CD4-positive, alpha-beta T cell (primary cell): ENCODE measurements around the gene SMYD4. TPM values are rescaled to one million over a fixed set of nuclear protein-coding genes. Genes with fewer than 3 reads are reported as not detected.

Experiments used
- ATAC-seq: fragments of 200-7000 bp; cut with Tn5 transposase; one replicate; pipeline ENCODE4 v1.10.0; 2022; ENCODE audit warnings: mild to moderate bottlenecking; ENCODE audit not compliant: poor library complexity
- CTCF ChIA-PET: fragments of 350-600 bp; sonication (Branson Sonifier 250); formaldehyde crosslinking; loops from one replicate; lab custom pipeline; 2021; ENCODE audit warnings: antibody characterized with exemption, inconsistent platforms; lab: Charles Lee
- POLR2A ChIA-PET: fragments of 350-600 bp; sonication (Branson Sonifier 250); formaldehyde crosslinking; loops from one replicate; lab custom pipeline; 2021; ENCODE audit warnings: antibody characterized with exemption, inconsistent platforms; lab: Charles Lee
- DNase-seq, 14 experiments: peaks; one replicate each; pipeline ENCODE4 v3.0.0-alpha.2; 2013 to 2020; ENCODE audit warnings: mixed read lengths in 2 of 14
- H3K27ac ChIP-seq, 2 donors: one replicate each; pipeline versions ENCODE4 v1.5.1 to v1.7.0; 2013; ENCODE audit warnings: low read length in 2 of 2, low read depth in 1 of 2, mild to moderate bottlenecking in 1 of 2
- H3K27me3 ChIP-seq, 2 experiments: 1 replicate in 1 of 2; 2 replicates in 1 of 2; pipeline versions ENCODE4 v1.6.1 to v1.7.0; 2013; ENCODE audit warnings: low read length in 2 of 2, control low read depth in 1 of 2, mild to moderate bottlenecking in 1 of 2, moderate library complexity in 1 of 2; ENCODE audit not compliant: insufficient read depth in 2 of 2, control insufficient read depth in 1 of 2
- H3K36me3 ChIP-seq: one replicate; pipeline ENCODE4 v1.6.1; 2013; ENCODE audit warnings: low read length, control low read depth; ENCODE audit not compliant: insufficient read depth
- H3K4me1 ChIP-seq: one replicate; pipeline ENCODE4 v1.6.1; 2013; ENCODE audit warnings: low read length, control low read depth; ENCODE audit not compliant: insufficient read depth
- H3K4me3 ChIP-seq: one replicate; pipeline ENCODE4 v1.5.1; 2013; ENCODE audit warnings: mild to moderate bottlenecking, low read length, moderate library complexity
- H3K9me3 ChIP-seq, 2 experiments: 1 replicate in 1 of 2; 2 replicates in 1 of 2; pipeline versions ENCODE4 v1.6.1 to v1.7.0; 2013; ENCODE audit warnings: low read length in 2 of 2, mild to moderate bottlenecking in 2 of 2, control low read depth in 1 of 2, moderate library complexity in 1 of 2; ENCODE audit not compliant: control insufficient read depth in 1 of 2, insufficient read depth in 1 of 2
- H3K27ac Mint-ChIP-seq: one replicate; pipeline ENCODE4 v1.8.0; 2020; ENCODE audit warnings: mixed read lengths
- H3K27me3 Mint-ChIP-seq: one replicate; pipeline ENCODE4 v1.8.0; 2021; ENCODE audit warnings: mixed read lengths
- H3K36me3 Mint-ChIP-seq: one replicate; pipeline ENCODE4 v1.8.0; 2021; ENCODE audit warnings: low read depth, mixed read lengths
- H3K4me1 Mint-ChIP-seq: one replicate; pipeline ENCODE4 v1.8.0; 2021; ENCODE audit warnings: low read depth, mixed read lengths
- H3K4me3 Mint-ChIP-seq: one replicate; pipeline ENCODE4 v1.8.0; 2020; ENCODE audit warnings: mild to moderate bottlenecking, mixed read lengths
- H3K9me3 Mint-ChIP-seq: one replicate; pipeline ENCODE4 v1.8.0; 2020; ENCODE audit warnings: mixed read lengths
- CTCF ChIP-seq: fragments of 200-600 bp; IDR thresholded peaks from one replicate; pipeline ENCODE4 v1.8.0; 2022; ENCODE audit warnings: antibody characterized with exemption, mild to moderate bottlenecking
- intact Hi-C, 2 experiments: fragments of 100-400 bp; cut with DNase I in 1 of 2; cut with micrococcal nuclease in 1 of 2; formaldehyde crosslinking; loops; one replicate each; pipeline versions ENCODE4 v1.15.1 to v1.9.0; 2023 to 2025; cut with DNase I, micrococcal nuclease
- total RNA-seq, 174 experiments: library from RNA in 2 of 174; stranded (reverse) in 2 of 174; gene quantifications; one replicate each; pipeline ENCODE4 v1.2.3 and lab custom pipeline; 2021 to 2026

The SMYD4 gene
- total RNA-seq, 2 experiments from 2014 or later = 9.3 to 10.6 TPM

- intact Hi-C loops = no loop called here
- Histone ChIP-seq H3K36me3 (peaks cover 20% of the 10 kb centered on the region), H3K27me3 (no peaks in the 10 kb centered on the region), H3K9me3 (no peaks in the 10 kb centered on the region), H3K27ac (no peak overlapping the region), H3K4me1 (peaks cover 3% of the 10 kb centered on the region), H3K4me3 (no peak overlapping the region)
- H3K9me3 Mint-ChIP-seq = no peaks in the 10 kb centered on the region
- TF ChIP-seq CTCF = no peak
- ATAC-seq (no peak), DNase-seq (no peak)
- H3K4me1 Mint-ChIP-seq = peaks cover 13% of the 10 kb centered on the region
- ChIA-PET CTCF (no interaction called here), POLR2A (interaction anchor here (0.9 to 1.3 kb wide), 2 partner anchors 13 to 29 kb away, joined by 3 read pairs; no protein-coding TSS in a partner anchor)
- H3K4me3 Mint-ChIP-seq = no peak overlapping the region
- peaks cover 32% of the 10 kb centered on the region for H3K36me3 Mint-ChIP-seq
- H3K27me3 Mint-ChIP-seq = no peaks in the 10 kb centered on the region
- H3K27ac Mint-ChIP-seq = no peak overlapping the region
Measured at GRCh38 chr17:1793447-1793806, 36.3 kb downstream of the SMYD4 start.

- Histone ChIP-seq H3K4me3 (no peak overlapping the region), H3K27me3 (no peaks in the 10 kb centered on the region), H3K27ac (no peak overlapping the region), H3K9me3 (no peaks in the 10 kb centered on the region), H3K36me3 (peaks cover 18% of the 10 kb centered on the region), H3K4me1 (peaks cover 3% of the 10 kb centered on the region)
- ChIA-PET CTCF (no interaction called here), POLR2A (interaction anchor here (0.9 kb wide), 1 partner anchor 13 kb away, joined by 3 read pairs; no protein-coding TSS in a partner anchor)
- DNase-seq = no peak
- Mint-ChIP-seq H3K27ac (no peak overlapping the region), H3K9me3 (no peaks in the 10 kb centered on the region), H3K4me1 (peaks cover 13% of the 10 kb centered on the region), H3K27me3 (no peaks in the 10 kb centered on the region), H3K4me3 (no peak overlapping the region), H3K36me3 (peaks cover 26% of the 10 kb centered on the region)
- TF ChIP-seq CTCF = no peak
- intact Hi-C loops = no loop called here
- no peak for ATAC-seq
Measured at GRCh38 chr17:1792495-1793446, 36.9 kb downstream of the SMYD4 start.

- POLR2A ChIA-PET = no interaction called here
- no peak for ATAC-seq
- H3K27ac Mint-ChIP-seq = no peak overlapping the region
- no peaks in the 10 kb centered on the region for H3K4me1 ChIP-seq
- H3K27me3 ChIP-seq = no peaks in the 10 kb centered on the region
- no peak overlapping the region for H3K27ac ChIP-seq
- no peak overlapping the region for H3K4me3 ChIP-seq
- H3K9me3 Mint-ChIP-seq = no peaks in the 10 kb centered on the region
- CTCF ChIA-PET = no interaction called here
- H3K4me3 Mint-ChIP-seq = no peak overlapping the region
- intact Hi-C loops = no loop called here
- no peak for TF ChIP-seq CTCF
- DNase-seq = no peak
- no peaks in the 10 kb centered on the region for H3K9me3 ChIP-seq
- H3K36me3 ChIP-seq = peaks cover 33% of the 10 kb centered on the region
- no peaks in the 10 kb centered on the region for H3K27me3 Mint-ChIP-seq
- H3K4me1 Mint-ChIP-seq = peaks cover 3% of the 10 kb centered on the region
- peaks cover 35% of the 10 kb centered on the region for H3K36me3 Mint-ChIP-seq
Measured at GRCh38 chr17:1789936-1790335, 39.8 kb downstream of the SMYD4 start.
